IMR-90 (cell line): ENCODE data around the gene NELFCD. TPM values are rescaled to one million over a fixed set of nuclear protein-coding genes. Genes with fewer than 3 reads are reported as not detected.

Source experiments
- ATAC-seq: fragments of 200-7000 bp; cut with Tn5 transposase; 2 replicates; pipeline ENCODE4 v1.9.1; 2020; ENCODE audit warnings: low read depth, mild to moderate bottlenecking, moderate library complexity
- BruUV-seq: library from RNA; stranded (reverse); fragments of 400-500 nt; replicated peaks from 2 replicates; lab custom pipeline; 2021; lab: Mats Ljungman, UMichigan
- CTCF ChIA-PET: fragments of 300-600 bp; formaldehyde crosslinking; extraction: SDS; loops from one replicate; lab custom pipeline; 2021; ENCODE audit warnings: antibody characterized with exemption; lab: Yijun Ruan, JAX
- POLR2A ChIA-PET: fragments of 300-600 bp; sonication (Branson Sonifier 250); formaldehyde crosslinking; loops from one replicate; lab custom pipeline; 2022; ENCODE audit warnings: antibody characterized with exemption; ENCODE audit not compliant: unreplicated experiment; lab: Charles Lee
- DNase-seq: peaks from one replicate; pipeline ENCODE4 v3.0.0; 2013
- H2AFZ ChIP-seq: replicated peaks from 2 replicates; pipeline ENCODE3; 2013; ENCODE audit warnings: low read length, mild to moderate bottlenecking; ENCODE audit not compliant: poor library complexity
- H2AK5ac ChIP-seq: 2 replicates; pipeline ENCODE4 v1.6.1; 2013; ENCODE audit warnings: low read depth, low read length, inconsistent platforms
- H2AK9ac ChIP-seq: replicated peaks from 2 replicates; pipeline ENCODE3; 2013; ENCODE audit warnings: mild to moderate bottlenecking, low read depth, low read length, moderate library complexity; ENCODE audit not compliant: poor library complexity
- H2BK120ac ChIP-seq: 2 replicates; pipeline ENCODE4 v1.6.1; 2013; ENCODE audit warnings: low read depth, low read length, inconsistent platforms
- H2BK15ac ChIP-seq: 3 replicates; pipeline ENCODE4 v1.6.1; 2013; ENCODE audit warnings: low read depth, low read length, inconsistent platforms
- H2BK20ac ChIP-seq: 2 replicates; pipeline ENCODE4 v1.6.1; 2013; ENCODE audit warnings: low read depth, mild to moderate bottlenecking, inconsistent platforms, low read length, moderate library complexity
- H2BK5ac ChIP-seq: 2 replicates; pipeline ENCODE4 v1.6.1; 2013; ENCODE audit warnings: mild to moderate bottlenecking, low read depth, low read length, inconsistent platforms; ENCODE audit not compliant: poor library complexity, severe bottlenecking
- H3K14ac ChIP-seq: replicated peaks from 2 replicates; pipeline ENCODE4 v1.6.1; 2013; ENCODE audit warnings: low read depth, low read length, inconsistent platforms
- H3K18ac ChIP-seq: 2 replicates; pipeline ENCODE4 v1.6.1; 2013; ENCODE audit warnings: low read depth, low read length, control low read depth
- H3K23ac ChIP-seq: 2 replicates; pipeline ENCODE4 v1.6.1; 2013; ENCODE audit warnings: low read depth, low read length, inconsistent platforms
- H3K27ac ChIP-seq: 2 replicates; pipeline ENCODE4 v1.5.1; 2013; ENCODE audit warnings: mild to moderate bottlenecking, control low read depth, low read length; ENCODE audit not compliant: insufficient read depth
- H3K27me3 ChIP-seq: 2 replicates; pipeline ENCODE4 v1.6.1; 2013; ENCODE audit warnings: low read length; ENCODE audit not compliant: control insufficient read depth, insufficient read depth
- H3K36me3 ChIP-seq: 2 replicates; pipeline ENCODE4 v1.6.1; 2013; ENCODE audit warnings: low read length, mixed read lengths; ENCODE audit not compliant: control insufficient read depth, insufficient read depth
- H3K4ac ChIP-seq: 2 replicates; pipeline ENCODE4 v1.6.1; 2013; ENCODE audit warnings: low read depth, low read length, inconsistent platforms
- H3K4me1 ChIP-seq: 2 replicates; pipeline ENCODE4 v1.6.1; 2013; ENCODE audit warnings: low read length, mixed read lengths; ENCODE audit not compliant: control insufficient read depth, insufficient read depth
- H3K4me2 ChIP-seq: 2 replicates; pipeline ENCODE4 v1.6.1; 2013; ENCODE audit warnings: low read depth, mild to moderate bottlenecking, control low read depth, low read length, moderate library complexity
- H3K4me3 ChIP-seq: 2 replicates; pipeline ENCODE4 v1.5.1; 2013; ENCODE audit warnings: low read depth, mild to moderate bottlenecking, control low read depth, low read length, moderate library complexity; ENCODE audit not compliant: insufficient read depth
- H3K56ac ChIP-seq: 2 replicates; pipeline ENCODE4 v1.6.1; 2013; ENCODE audit warnings: low read length, inconsistent platforms; ENCODE audit not compliant: insufficient read depth; ENCODE audit errors: extremely low read depth
- H3K79me1 ChIP-seq, 2 experiments: 2 replicates each; pipeline ENCODE4 v1.6.1; 2013; ENCODE audit warnings: low read length in 2 of 2, inconsistent platforms in 1 of 2, low read depth in 1 of 2
- H3K9ac ChIP-seq: 2 replicates; pipeline ENCODE4 v1.6.1; 2013; ENCODE audit warnings: low read depth, low read length, control low read depth
- H3K9me1 ChIP-seq: 2 replicates; pipeline ENCODE4 v1.6.1; 2013; ENCODE audit warnings: low read length, inconsistent platforms; ENCODE audit not compliant: insufficient read depth
- H3K9me3 ChIP-seq: 2 replicates; pipeline ENCODE4 v1.6.1; 2013; ENCODE audit warnings: low read length; ENCODE audit not compliant: control insufficient read depth, insufficient read depth
- H4K20me1 ChIP-seq: 2 replicates; pipeline ENCODE4 v1.6.1; 2013; ENCODE audit warnings: low read length, inconsistent platforms; ENCODE audit not compliant: insufficient read depth
- H4K5ac ChIP-seq: 2 replicates; pipeline ENCODE4 v1.6.1; 2013; ENCODE audit warnings: mild to moderate bottlenecking, low read depth, low read length, control low read depth
- H4K8ac ChIP-seq, 2 experiments: 2 replicates each; pipeline ENCODE4 v1.6.1; 2013; ENCODE audit warnings: low read depth in 2 of 2, low read length in 2 of 2, control low read depth in 1 of 2, inconsistent platforms in 1 of 2
- H4K91ac ChIP-seq: 2 replicates; pipeline ENCODE4 v1.6.1; 2013; ENCODE audit warnings: low read depth, low read length, inconsistent platforms; ENCODE audit not compliant: insufficient read depth
- BHLHE40 ChIP-seq: fragments of 150-350 bp; IDR thresholded peaks from 2 replicates; pipeline ENCODE4 v1.6.1; 2016; ENCODE audit warnings: mild to moderate bottlenecking, low read depth, low read length
- CEBPB ChIP-seq: IDR thresholded peaks from 2 replicates; pipeline ENCODE4 v1.6.1; 2012; ENCODE audit warnings: low read depth, low read length, improper control_type of control experiment
- CHD1 ChIP-seq: IDR thresholded peaks from 2 replicates; pipeline ENCODE4 v1.6.1; 2012; ENCODE audit warnings: low read depth, low read length, improper control_type of control experiment
- FOS ChIP-seq: fragments of 150-350 bp; IDR thresholded peaks from 2 replicates; pipeline ENCODE4 v1.6.1; 2016; ENCODE audit warnings: low read depth, low read length
- MAFK ChIP-seq: IDR thresholded peaks from 2 replicates; pipeline ENCODE4 v1.6.1; 2012; ENCODE audit warnings: low read depth, low read length, improper control_type of control experiment
- MAZ ChIP-seq: IDR thresholded peaks from 2 replicates; pipeline ENCODE4 v1.6.1; 2012; ENCODE audit warnings: low read depth, mild to moderate bottlenecking, low read length, improper control_type of control experiment, moderate library complexity, borderline replicate concordance
- MXI1 ChIP-seq: IDR thresholded peaks from 2 replicates; pipeline ENCODE4 v1.6.1; 2012; ENCODE audit warnings: low read depth, mild to moderate bottlenecking, low read length, moderate library complexity, borderline replicate concordance
- NFE2L2 ChIP-seq: fragments of 150-350 bp; IDR thresholded peaks from 2 replicates; pipeline ENCODE4 v1.6.1; 2016; ENCODE audit warnings: low read depth, mild to moderate bottlenecking, low read length
- POLR2A ChIP-seq: IDR thresholded peaks from 2 replicates; pipeline ENCODE4 v1.6.1; 2012; ENCODE audit warnings: mild to moderate bottlenecking, low read depth, low read length
- RCOR1 ChIP-seq: IDR thresholded peaks from 2 replicates; pipeline ENCODE4 v1.6.1; 2012; ENCODE audit warnings: mild to moderate bottlenecking, low read length, improper control_type of control experiment; ENCODE audit not compliant: insufficient replicate concordance
- RFX5 ChIP-seq: IDR thresholded peaks from 2 replicates; pipeline ENCODE4 v1.8.0; 2012; ENCODE audit warnings: low read depth, mild to moderate bottlenecking, low read length, moderate library complexity
- SMC3 ChIP-seq: fragments of 150-350 bp; IDR thresholded peaks from 2 replicates; pipeline ENCODE4 v1.6.1; 2016; ENCODE audit warnings: low read depth, mild to moderate bottlenecking, antibody characterized with exemption, low read length, moderate library complexity
- WGBS, 2 experiments: methylation state at CpG; one replicate each; pipeline versions ENCODE4 v1.1.5 to v1.1.7; 2013; ENCODE audit warnings: missing lambda C conversion rate in 2 of 2; ENCODE audit not compliant: insufficient read length in 1 of 2; ENCODE audit errors: extremely low coverage in 2 of 2; 5-methylcytosine and 5-hydroxymethylcytosine counted together
- dilution Hi-C: fragments of 300-500 bp; cut with HindIII; formaldehyde crosslinking; loops from one replicate; pipeline ENCODE4 v1.14.3; 2018; ENCODE audit warnings: low sequenced_read_pairs; ENCODE audit not compliant: unreplicated experiment
- in situ Hi-C: fragments of 300-500 bp; cut with MboI; formaldehyde crosslinking; loops from 3 replicates; pipeline ENCODE4 v1.14.3; 2019; ENCODE audit warnings: low sequenced_read_pairs, inconsistent platforms, mixed read lengths
- intact Hi-C: fragments of 100-400 bp; cut with micrococcal nuclease; formaldehyde crosslinking; loops from 2 replicates; pipeline ENCODE4 v1.10.0; 2022
- polyA plus RNA-seq, 3 experiments: library from polyadenylated mRNA; depleted of rRNA; stranded (reverse); fragments of >200 nt; gene quantifications; 2 replicates each; pipeline ENCODE4 v1.2.3, GENCODE V29; 2012; ENCODE audit warnings: low replicate concordance in 1 of 3
- total RNA-seq: library from RNA; depleted of rRNA; stranded (reverse); fragments of >200 nt; gene quantifications from 2 replicates; pipeline ENCODE4 v1.2.3, GENCODE V29; 2012
- TF ChIP-seq, protein P1 (sequence below): conservative IDR thresholded peaks from 2 replicates; pipeline ENCODE4 v1.5.1; 2012; ENCODE audit warnings: mild to moderate bottlenecking, low read depth, low read length, improper control_type of control experiment
- TF ChIP-seq, protein P2 (sequence below): fragments of 150-350 bp; IDR thresholded peaks from 2 replicates; pipeline ENCODE4 v1.6.1; 2016; ENCODE audit warnings: low read depth, mild to moderate bottlenecking, low read length, moderate library complexity, borderline replicate concordance
- TF ChIP-seq, protein P3 (sequence below): fragments of 150-350 bp; IDR thresholded peaks from 2 replicates; pipeline ENCODE4 v1.6.1; 2017; ENCODE audit warnings: mild to moderate bottlenecking, antibody characterized with exemption, low read length, low read depth

NELFCD gene
- total and polyA plus RNA-seq, 2 of the 4 experiments (the other 2 are of a cell fraction) = 88.9 to 94.1 TPM

DNA sequence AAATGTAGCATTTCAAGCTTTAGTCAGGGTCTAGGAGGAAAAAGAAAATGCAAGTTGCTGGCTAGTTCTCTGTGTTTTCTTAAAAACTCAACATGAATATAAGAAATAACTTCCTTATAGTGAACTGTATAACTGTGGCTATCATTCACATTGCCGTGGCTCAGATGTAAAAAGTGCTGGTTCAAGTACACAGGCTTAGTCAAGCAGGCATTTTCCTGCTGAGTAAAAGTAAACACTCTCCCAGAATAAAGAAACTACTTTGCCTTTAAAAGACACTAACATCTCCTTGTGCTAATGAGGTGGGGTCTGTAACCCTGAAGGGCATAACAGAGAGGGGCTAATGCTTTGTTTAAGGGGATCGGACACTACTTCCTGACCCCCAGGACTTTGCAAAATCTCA, 47.8 kb downstream of the NELFCD start:
- no CpG with 5 or more reads among the region's 2 CpGs for WGBS, 2 experiments
- Histone ChIP-seq H3K23ac (peak overlapping the region; percentile 81), H3K14ac (peak overlapping the region; percentile 68; the same call in 1 of the 2 replicates), H4K91ac (no peak overlapping the region), H3K36me3 (peaks cover 23% of the 10 kb centered on the region), H2BK20ac (no peak overlapping the region), H3K4me3 (peak overlapping the region; percentile 38), H2AFZ (no peak overlapping the region), H2BK15ac (no peak overlapping the region), H4K5ac (no peak overlapping the region), H3K9me3 (no peaks in the 10 kb centered on the region), H3K4ac (no peak overlapping the region), H3K27me3 (no peaks in the 10 kb centered on the region), H4K20me1 (peaks cover 49% of the 10 kb centered on the region), H3K56ac (peak overlapping the region; percentile 36; the same call in 1 of the 2 replicates), H3K27ac (peak overlapping the region; percentile 21; the same call in 1 of the 2 replicates), H2BK5ac (peak overlapping the region; percentile 18), H3K9me1 (peaks cover 12% of the 10 kb centered on the region), H3K4me1 (peaks cover 9% of the 10 kb centered on the region), H4K8ac (no peak overlapping the region), H3K18ac (no peak overlapping the region), H2AK9ac (no peak overlapping the region), H2AK5ac (no peak overlapping the region), H3K79me1 (peaks cover 17 to 61% of the 10 kb centered on the region in 2 experiments), H3K9ac (peak overlapping the region; percentile 36), H3K4me2 (peak overlapping the region; percentile 88), H2BK120ac (no peak overlapping the region)
- dilution Hi-C loops (no loop called here), in situ Hi-C loops (loop anchor here (10.0 to 25.0 kb wide), 4 partner anchors 124 to 1642 kb away; partner anchors contain the start of genes ANKRD60 and RBM38), intact Hi-C loops (loop anchor here (5.0 kb wide), 1 partner anchor 42 kb away; no protein-coding TSS in a partner anchor)
- no TSS peak for BruUV-seq
- TF ChIP-seq BHLHE40 (no peak), MAZ (no peak), CHD1 (no peak), FOS (no peak), MAFK (no peak), NFE2L2 (no peak), POLR2A (no peak), SMC3 (no peak), CEBPB (no peak), RFX5 (no peak), MXI1 (no peak), RCOR1 (no peak)
- TF ChIP-seq, protein P1, sequence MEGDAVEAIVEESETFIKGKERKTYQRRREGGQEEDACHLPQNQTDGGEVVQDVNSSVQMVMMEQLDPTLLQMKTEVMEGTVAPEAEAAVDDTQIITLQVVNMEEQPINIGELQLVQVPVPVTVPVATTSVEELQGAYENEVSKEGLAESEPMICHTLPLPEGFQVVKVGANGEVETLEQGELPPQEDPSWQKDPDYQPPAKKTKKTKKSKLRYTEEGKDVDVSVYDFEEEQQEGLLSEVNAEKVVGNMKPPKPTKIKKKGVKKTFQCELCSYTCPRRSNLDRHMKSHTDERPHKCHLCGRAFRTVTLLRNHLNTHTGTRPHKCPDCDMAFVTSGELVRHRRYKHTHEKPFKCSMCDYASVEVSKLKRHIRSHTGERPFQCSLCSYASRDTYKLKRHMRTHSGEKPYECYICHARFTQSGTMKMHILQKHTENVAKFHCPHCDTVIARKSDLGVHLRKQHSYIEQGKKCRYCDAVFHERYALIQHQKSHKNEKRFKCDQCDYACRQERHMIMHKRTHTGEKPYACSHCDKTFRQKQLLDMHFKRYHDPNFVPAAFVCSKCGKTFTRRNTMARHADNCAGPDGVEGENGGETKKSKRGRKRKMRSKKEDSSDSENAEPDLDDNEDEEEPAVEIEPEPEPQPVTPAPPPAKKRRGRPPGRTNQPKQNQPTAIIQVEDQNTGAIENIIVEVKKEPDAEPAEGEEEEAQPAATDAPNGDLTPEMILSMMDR = no peak
- TF ChIP-seq, protein P2, sequence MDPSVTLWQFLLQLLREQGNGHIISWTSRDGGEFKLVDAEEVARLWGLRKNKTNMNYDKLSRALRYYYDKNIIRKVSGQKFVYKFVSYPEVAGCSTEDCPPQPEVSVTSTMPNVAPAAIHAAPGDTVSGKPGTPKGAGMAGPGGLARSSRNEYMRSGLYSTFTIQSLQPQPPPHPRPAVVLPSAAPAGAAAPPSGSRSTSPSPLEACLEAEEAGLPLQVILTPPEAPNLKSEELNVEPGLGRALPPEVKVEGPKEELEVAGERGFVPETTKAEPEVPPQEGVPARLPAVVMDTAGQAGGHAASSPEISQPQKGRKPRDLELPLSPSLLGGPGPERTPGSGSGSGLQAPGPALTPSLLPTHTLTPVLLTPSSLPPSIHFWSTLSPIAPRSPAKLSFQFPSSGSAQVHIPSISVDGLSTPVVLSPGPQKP = no peak
- TF ChIP-seq, protein P3, sequence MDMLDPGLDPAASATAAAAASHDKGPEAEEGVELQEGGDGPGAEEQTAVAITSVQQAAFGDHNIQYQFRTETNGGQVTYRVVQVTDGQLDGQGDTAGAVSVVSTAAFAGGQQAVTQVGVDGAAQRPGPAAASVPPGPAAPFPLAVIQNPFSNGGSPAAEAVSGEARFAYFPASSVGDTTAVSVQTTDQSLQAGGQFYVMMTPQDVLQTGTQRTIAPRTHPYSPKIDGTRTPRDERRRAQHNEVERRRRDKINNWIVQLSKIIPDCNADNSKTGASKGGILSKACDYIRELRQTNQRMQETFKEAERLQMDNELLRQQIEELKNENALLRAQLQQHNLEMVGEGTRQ = no peak
- ATAC-seq (no peak), DNase-seq (peak; percentile 25)
- CTCF ChIA-PET = interaction anchor here (0.5 kb wide), 1 partner anchor 1170 kb away, joined by 3 read pairs; no protein-coding TSS in a partner anchor
- POLR2A ChIA-PET = interaction anchor here (1.1 kb wide), 1 partner anchor 37 kb away, joined by 3 read pairs; no protein-coding TSS in a partner anchor
